ENCODE measurements around the gene RNPS1.
"Not testable (repeated sequence)": the region's sequence is repeated elsewhere in the genome, so short reads cannot be mapped to it uniquely, and the experiment has no call there.

Gene RNPS1

GRCh38 chr16:2270070-2270462 lies 2.1 kb upstream of the RNPS1 start:
- Histone ChIP-seq H3K4me3 (ENCODE audit: low read length) (no peak overlapping the region), H3K36me3 (ENCODE audit: insufficient read depth, low read length) (peaks cover 4% of the 10 kb centered on the region), H3K9ac (ENCODE audit: low read depth, low read length) (no peak overlapping the region)

DNA sequence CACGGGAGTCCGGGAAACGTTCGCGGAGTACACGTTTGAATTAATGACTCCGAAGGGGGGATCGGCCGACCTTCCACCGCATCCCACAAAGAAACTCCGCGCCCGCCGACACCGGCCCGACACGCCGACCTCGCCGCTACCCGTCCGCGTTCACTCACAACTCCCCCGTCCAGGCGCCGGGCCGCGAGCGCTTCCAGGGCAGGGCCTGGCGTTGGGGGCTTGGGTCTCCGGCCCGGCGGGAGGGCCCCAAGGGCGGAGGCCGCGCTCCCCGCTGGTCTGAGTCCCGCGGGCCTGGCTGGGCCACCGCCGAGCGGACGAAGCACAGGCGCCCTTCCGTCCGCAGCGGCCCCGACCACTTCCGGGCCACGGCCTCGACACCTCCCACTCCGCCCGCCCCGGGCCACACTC lies 417 bp downstream of the RNPS1 start:
- H3K4me3 ChIP-seq (ENCODE audit: low read length) = peak overlapping the region; percentile 80
- peaks cover 35% of the 10 kb centered on the region for H3K4me1 ChIP-seq (ENCODE audit: control insufficient read depth, insufficient read depth, low read length)
- H3K9ac ChIP-seq (ENCODE audit: low read depth, low read length) = peak overlapping the region; percentile 82
- peaks cover 28% of the 10 kb centered on the region for H3K36me3 ChIP-seq (ENCODE audit: insufficient read depth, low read length)
- peak overlapping the region; percentile 79 for H3K4me2 ChIP-seq (ENCODE audit: low read length)
- not testable (repeated sequence) for H3K27me3 ChIP-seq (ENCODE audit: control insufficient read depth, insufficient read depth, low read length); H3K9me3 ChIP-seq (replicated peaks; ENCODE audit: low read length)

More at GRCh38 chr16:2270070-2270462, 2.1 kb upstream of the RNPS1 start:
- H3K9me3 ChIP-seq (replicated peaks; ENCODE audit: low read length) = no peaks in the 10 kb centered on the region
- peaks cover 19% of the 10 kb centered on the region for H3K4me1 ChIP-seq (ENCODE audit: control insufficient read depth, insufficient read depth, low read length)
- peak overlapping the region; percentile 79 for H3K4me2 ChIP-seq (ENCODE audit: low read length)
- H3K27me3 ChIP-seq (ENCODE audit: control insufficient read depth, insufficient read depth, low read length) = no peaks in the 10 kb centered on the region

DNA sequence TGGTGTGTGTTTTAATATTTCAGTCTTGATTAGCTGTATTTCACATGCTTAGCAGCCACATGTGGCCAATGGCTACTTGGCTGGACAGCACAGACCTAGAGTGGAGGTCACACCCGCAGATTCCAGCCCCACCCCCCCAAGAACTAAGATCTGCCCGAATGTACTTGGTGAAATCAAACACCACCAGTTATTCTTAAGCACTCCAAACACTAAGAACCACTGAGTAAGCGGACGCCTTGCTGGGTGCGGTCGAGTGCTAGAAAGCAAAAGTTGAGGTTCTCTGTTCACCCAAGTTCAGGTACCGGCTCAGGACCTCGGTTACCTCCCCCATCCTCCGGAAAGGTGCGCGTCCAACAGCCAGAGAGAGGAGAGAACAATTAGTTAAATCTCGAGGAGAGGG lies 1.0 kb downstream of the RNPS1 start:
- H3K9me3 ChIP-seq (replicated peaks; ENCODE audit: low read length); H3K27me3 ChIP-seq (ENCODE audit: control insufficient read depth, insufficient read depth, low read length): not testable (repeated sequence)
- Histone ChIP-seq H3K9ac (ENCODE audit: low read depth, low read length) (peak overlapping the region; percentile 82), H3K36me3 (ENCODE audit: insufficient read depth, low read length) (peaks cover 34% of the 10 kb centered on the region), H3K4me1 (ENCODE audit: control insufficient read depth, insufficient read depth, low read length) (peaks cover 35% of the 10 kb centered on the region), H3K4me3 (ENCODE audit: low read length) (peak overlapping the region; percentile 80), H3K4me2 (ENCODE audit: low read length) (peak overlapping the region; percentile 79)

DNA sequence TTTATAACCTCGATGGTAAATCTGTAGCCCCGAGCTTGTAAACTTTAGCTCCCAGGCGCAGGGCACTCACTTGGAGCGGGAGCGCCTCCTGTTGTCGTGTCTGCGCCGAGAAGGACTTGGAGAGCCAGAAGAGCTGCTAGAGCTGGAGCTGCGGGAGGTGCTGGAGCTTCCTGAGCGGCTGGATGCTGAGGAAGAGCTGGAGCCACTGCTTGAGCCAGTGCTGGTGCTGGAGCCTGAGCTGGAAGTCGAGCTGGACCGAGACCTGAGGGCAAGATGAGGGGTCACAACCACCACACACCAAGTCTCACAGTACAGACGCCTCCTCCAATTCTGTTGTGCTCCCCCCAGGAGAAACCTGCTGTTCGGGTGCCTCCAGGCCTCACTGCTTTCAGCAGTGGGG lies 4.9 kb downstream of the RNPS1 start:
- Histone ChIP-seq H3K4me1 (ENCODE audit: control insufficient read depth, insufficient read depth, low read length) (peaks cover 24% of the 10 kb centered on the region), H3K36me3 (ENCODE audit: insufficient read depth, low read length) (peaks cover 63% of the 10 kb centered on the region)
- not testable (repeated sequence) for H3K9me3 ChIP-seq (replicated peaks; ENCODE audit: low read length); H3K27me3 ChIP-seq (ENCODE audit: control insufficient read depth, insufficient read depth, low read length); H3K4me3 ChIP-seq (ENCODE audit: low read length); H3K4me2 ChIP-seq (ENCODE audit: low read length); H3K9ac ChIP-seq (ENCODE audit: low read depth, low read length)

DNA sequence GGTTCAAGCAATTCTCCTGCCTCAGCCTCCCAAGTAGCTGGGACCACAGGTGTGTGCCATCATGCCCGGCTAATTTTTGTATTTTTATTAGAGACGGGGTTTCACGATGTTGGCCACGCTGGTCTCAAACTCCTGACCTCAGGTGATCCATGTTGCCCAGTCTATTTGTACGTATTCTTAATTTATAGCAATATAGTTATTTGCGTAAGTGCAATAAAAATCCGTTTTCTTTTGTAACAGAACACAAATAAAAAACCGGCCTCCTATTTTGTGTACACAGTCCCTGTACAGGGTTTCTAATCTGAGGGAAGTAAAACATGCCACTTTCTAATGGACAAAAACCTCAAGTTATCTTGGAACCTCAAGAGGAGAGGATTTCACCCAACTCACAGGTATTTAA lies 7.7 kb downstream of the RNPS1 start:
- Histone ChIP-seq H3K4me2 (ENCODE audit: low read length) (no peak overlapping the region), H3K27me3 (ENCODE audit: control insufficient read depth, insufficient read depth, low read length) (no peaks in the 10 kb centered on the region), H3K4me1 (ENCODE audit: control insufficient read depth, insufficient read depth, low read length) (peaks cover 25% of the 10 kb centered on the region), H3K9ac (ENCODE audit: low read depth, low read length) (no peak overlapping the region), H3K4me3 (ENCODE audit: low read length) (no peak overlapping the region), H3K9me3 (replicated peaks; ENCODE audit: low read length) (no peaks in the 10 kb centered on the region), H3K36me3 (ENCODE audit: insufficient read depth, low read length) (peaks cover 87% of the 10 kb centered on the region)

DNA sequence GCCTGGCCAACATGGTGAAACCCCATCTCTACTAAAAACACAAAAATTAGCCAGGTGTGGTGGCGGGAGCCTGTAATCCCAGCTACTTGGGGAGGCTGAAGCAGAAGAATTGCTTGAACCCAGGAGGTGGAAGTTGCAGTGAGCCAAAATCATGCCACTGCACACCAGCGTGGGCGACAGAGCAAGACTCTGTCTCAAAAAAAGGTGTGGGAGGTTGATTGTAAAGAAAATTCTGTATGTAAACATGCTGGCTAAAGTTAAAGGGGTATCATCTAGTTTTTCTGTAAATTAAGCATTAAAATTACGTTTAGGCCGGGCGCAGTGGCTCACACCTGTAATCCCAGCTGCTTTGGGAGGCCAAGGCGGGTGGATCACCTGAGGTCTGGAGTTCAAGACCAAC lies 9.4 kb downstream of the RNPS1 start:
- Histone ChIP-seq H3K36me3 (ENCODE audit: insufficient read depth, low read length) (peaks cover 81% of the 10 kb centered on the region), H3K4me1 (ENCODE audit: control insufficient read depth, insufficient read depth, low read length) (peaks cover 11% of the 10 kb centered on the region)
- H3K9ac ChIP-seq (ENCODE audit: low read depth, low read length); H3K27me3 ChIP-seq (ENCODE audit: control insufficient read depth, insufficient read depth, low read length); H3K9me3 ChIP-seq (replicated peaks; ENCODE audit: low read length); H3K4me2 ChIP-seq (ENCODE audit: low read length); H3K4me3 ChIP-seq (ENCODE audit: low read length): not testable (repeated sequence)

DNA sequence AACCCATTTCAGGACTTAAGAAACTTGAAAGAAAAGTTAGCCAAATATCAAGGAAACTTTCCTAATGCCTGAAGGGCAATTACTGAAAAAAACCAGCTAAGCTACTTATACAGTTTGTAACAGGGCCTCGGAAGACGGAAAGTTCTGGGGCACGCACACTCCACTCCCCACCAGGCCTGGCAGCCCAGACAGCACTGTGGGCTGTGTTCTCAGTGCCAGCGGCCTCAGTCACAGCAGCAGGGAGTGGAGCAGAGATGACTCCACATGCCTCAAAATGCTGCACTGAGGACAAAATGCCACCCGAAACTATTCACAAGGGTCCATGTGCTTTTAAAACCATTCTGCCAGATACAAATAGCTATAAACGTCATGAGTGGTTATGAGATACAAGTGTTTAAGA lies 10.2 kb downstream of the RNPS1 start:
- Histone ChIP-seq H3K9ac (ENCODE audit: low read depth, low read length) (no peak overlapping the region), H3K4me1 (ENCODE audit: control insufficient read depth, insufficient read depth, low read length) (peaks cover 8% of the 10 kb centered on the region), H3K9me3 (replicated peaks; ENCODE audit: low read length) (no peaks in the 10 kb centered on the region), H3K36me3 (ENCODE audit: insufficient read depth, low read length) (peaks cover 77% of the 10 kb centered on the region), H3K27me3 (ENCODE audit: control insufficient read depth, insufficient read depth, low read length) (no peaks in the 10 kb centered on the region), H3K4me2 (ENCODE audit: low read length) (no peak overlapping the region), H3K4me3 (ENCODE audit: low read length) (no peak overlapping the region)

DNA sequence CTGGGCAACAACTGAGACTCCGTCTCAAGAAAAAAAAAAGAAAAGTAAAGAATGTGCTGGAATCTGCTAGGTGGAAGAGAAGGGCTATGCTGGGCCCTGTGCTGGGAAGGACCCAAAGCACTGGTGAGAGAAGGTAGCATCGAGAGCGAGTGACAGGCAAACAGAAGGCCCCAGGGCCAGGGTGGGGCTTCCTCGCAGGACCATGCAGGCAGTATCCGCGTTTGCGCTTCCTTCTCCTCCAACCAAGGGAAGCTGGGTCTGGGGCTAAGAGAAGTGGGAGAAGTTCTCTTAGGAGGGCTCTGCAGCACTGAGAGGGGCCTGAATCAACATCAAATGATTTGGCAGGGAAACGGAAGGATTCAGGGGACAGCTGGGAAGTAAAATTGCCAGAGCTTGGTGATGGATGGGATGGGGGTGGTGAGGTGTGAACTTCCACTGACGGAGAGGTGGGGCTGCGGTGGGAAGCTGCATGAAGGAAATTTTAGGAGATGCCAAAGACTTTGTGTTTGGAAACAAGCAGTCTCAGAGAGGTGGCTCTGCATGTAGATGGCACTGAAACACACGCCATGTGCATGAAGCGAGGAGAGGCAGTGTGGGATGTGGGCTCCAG lies 11.3 kb downstream of the RNPS1 start:
- Histone ChIP-seq H3K27me3 (ENCODE audit: control insufficient read depth, insufficient read depth, low read length) (no peaks in the 10 kb centered on the region), H3K36me3 (ENCODE audit: insufficient read depth, low read length) (peaks cover 72% of the 10 kb centered on the region), H3K4me2 (ENCODE audit: low read length) (no peak overlapping the region), H3K4me3 (ENCODE audit: low read length) (no peak overlapping the region), H3K4me1 (ENCODE audit: control insufficient read depth, insufficient read depth, low read length) (peaks cover 14% of the 10 kb centered on the region), H3K9ac (ENCODE audit: low read depth, low read length) (no peak overlapping the region), H3K9me3 (replicated peaks; ENCODE audit: low read length) (no peaks in the 10 kb centered on the region)

DNA sequence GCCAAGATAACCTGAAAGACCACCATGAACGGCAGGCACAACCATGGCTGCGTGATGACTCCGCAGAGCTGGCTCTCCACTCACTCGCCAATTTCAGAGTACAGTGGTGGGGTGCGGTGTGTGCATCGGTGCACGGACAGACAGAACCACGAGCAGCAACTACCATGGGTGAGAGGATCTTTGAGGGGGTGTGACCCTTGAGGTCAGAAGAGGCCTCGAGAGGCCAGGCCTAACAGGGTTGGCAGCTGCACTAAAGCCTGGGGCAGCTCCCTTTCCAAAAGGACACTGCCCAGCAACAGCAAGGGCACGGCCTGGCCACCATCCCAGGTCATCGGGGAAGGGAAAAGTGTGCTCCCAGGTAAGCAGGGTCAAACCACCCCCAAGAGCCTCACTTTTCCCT lies 14.6 kb downstream of the RNPS1 start:
- Histone ChIP-seq H3K9ac (ENCODE audit: low read depth, low read length) (no peak overlapping the region), H3K27me3 (ENCODE audit: control insufficient read depth, insufficient read depth, low read length) (no peaks in the 10 kb centered on the region), H3K4me1 (ENCODE audit: control insufficient read depth, insufficient read depth, low read length) (peaks cover 21% of the 10 kb centered on the region), H3K9me3 (replicated peaks; ENCODE audit: low read length) (no peaks in the 10 kb centered on the region), H3K4me2 (ENCODE audit: low read length) (no peak overlapping the region), H3K4me3 (ENCODE audit: low read length) (no peak overlapping the region), H3K36me3 (ENCODE audit: insufficient read depth, low read length) (peaks cover 52% of the 10 kb centered on the region)

- H3K36me3 ChIP-seq (ENCODE audit: insufficient read depth, low read length) = peaks cover 47% of the 10 kb centered on the region
- no peak overlapping the region for H3K9ac ChIP-seq (ENCODE audit: low read depth, low read length)
Measured at GRCh38 chr16:2252806-2253148, 15.1 kb downstream of the RNPS1 start.

DNA sequence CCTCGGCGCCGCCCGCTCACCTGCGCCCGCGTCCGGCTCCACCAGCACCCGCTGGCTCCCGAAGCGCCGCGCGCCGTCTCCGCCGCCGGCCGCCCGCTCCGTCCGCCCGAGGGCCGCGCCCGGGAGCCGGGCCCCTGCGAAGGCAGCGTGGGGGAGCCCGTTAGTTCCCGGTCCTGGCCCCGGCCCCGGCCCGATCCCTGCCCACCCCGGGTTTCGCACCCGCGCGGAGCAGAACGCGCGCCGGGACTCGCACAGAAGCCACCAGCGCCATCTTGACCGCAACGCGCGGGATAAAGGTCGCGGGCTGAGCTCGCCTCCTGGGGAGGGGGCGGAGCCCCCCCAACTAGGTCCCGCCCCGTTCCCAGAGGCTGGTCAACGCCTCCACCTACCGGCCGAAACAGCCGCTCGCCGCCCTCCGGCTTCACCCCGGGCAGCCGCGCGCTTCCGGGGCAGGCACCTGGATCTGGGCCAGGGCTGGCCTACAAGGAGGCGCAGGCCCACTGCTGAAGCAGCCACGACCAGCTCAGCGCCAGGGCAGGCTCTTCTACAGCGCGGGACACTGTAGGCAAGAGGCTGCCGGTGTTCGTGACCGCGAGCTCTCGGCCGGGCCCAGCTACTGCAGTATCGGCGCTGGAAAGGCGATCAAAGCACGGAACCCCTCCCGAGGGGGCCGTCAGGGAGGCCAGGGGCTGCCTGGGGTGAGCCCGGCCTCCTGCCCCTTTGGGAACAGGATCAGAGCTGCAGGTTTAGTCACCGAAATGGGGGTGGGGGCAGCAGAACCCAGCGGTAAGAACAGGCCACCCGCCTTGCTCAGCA lies 16.4 kb downstream of the RNPS1 start, which contains the start of gene ECI1:
Gene ECI1 (minus strand): TSS at position 292 of the 816 bp plus-strand sequence. CDS start 21 bp downstream, at position 271.
- Histone ChIP-seq H3K36me3 (ENCODE audit: insufficient read depth, low read length) (peaks cover 37% of the 10 kb centered on the region), H3K27me3 (ENCODE audit: control insufficient read depth, insufficient read depth, low read length) (no peaks in the 10 kb centered on the region), H3K4me1 (ENCODE audit: control insufficient read depth, insufficient read depth, low read length) (peaks cover 19% of the 10 kb centered on the region), H3K4me3 (ENCODE audit: low read length) (peak within 1 kb of the TSS; percentile 76), H3K9ac (ENCODE audit: low read depth, low read length) (peak within 1 kb of the TSS; percentile 81), H3K4me2 (ENCODE audit: low read length) (peak within 1 kb of the TSS; percentile 75), H3K9me3 (replicated peaks; ENCODE audit: low read length) (no peaks in the 10 kb centered on the region)

More at GRCh38 chr16:2252806-2253148, 15.1 kb downstream of the RNPS1 start:
- no peak overlapping the region for H3K4me2 ChIP-seq (ENCODE audit: low read length)
- H3K27me3 ChIP-seq (ENCODE audit: control insufficient read depth, insufficient read depth, low read length) = no peaks in the 10 kb centered on the region
- no peak overlapping the region for H3K4me3 ChIP-seq (ENCODE audit: low read length)
- H3K4me1 ChIP-seq (ENCODE audit: control insufficient read depth, insufficient read depth, low read length) = peaks cover 21% of the 10 kb centered on the region
- H3K9me3 ChIP-seq (replicated peaks; ENCODE audit: low read length) = no peaks in the 10 kb centered on the region
